ENCODE results near the gene VPS72. TPM values are rescaled to one million over a fixed set of nuclear protein-coding genes. Genes with fewer than 3 reads are reported as not detected.

VPS72 gene
- total and polyA plus RNA-seq, 7 experiments from 2014 or later = 35.1 to 85.3 (median 63.9) TPM

DNA sequence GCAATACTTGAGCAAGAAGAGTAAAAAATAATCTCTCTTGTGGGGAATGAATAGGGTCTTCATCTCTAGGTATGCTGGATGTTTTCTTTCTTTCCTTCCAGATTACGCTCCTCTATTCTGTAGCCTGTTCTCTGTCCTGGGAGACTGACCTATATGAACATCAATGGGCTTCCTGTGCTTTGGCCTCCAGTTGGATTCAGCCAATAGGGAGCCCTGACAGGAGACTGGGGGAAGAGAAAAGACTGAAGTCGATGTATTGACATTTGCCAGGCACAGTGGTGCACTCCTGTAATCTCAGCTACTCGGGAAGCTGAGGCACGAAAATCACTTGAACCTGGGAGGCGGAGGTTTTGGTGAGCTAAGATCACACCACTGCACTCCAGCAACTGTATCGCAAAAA is 61.2 kb downstream of the VPS72 start:
- Histone ChIP-seq H3K36me3 (ENCODE audit: control insufficient read depth in 2 of 3, insufficient read depth in 3 of 3, low read length in 3 of 3) (no peaks in the 10 kb centered on the region), H3K27me3 (ENCODE audit: control insufficient read depth in 2 of 2, insufficient read depth in 2 of 2, low read length in 2 of 2) (no peaks in the 10 kb centered on the region), H3K4me1 (ENCODE audit: control insufficient read depth in 2 of 2, insufficient read depth in 2 of 2, low read length in 2 of 2) (peaks cover 0 to 4% of the 10 kb centered on the region in 2 donors), H3K9me3 (ENCODE audit: control insufficient read depth in 2 of 3, low read length in 3 of 3) (no peaks in the 10 kb centered on the region), H3K4me3 (ENCODE audit: low read length) (no peak overlapping the region), H3K27ac (ENCODE audit: low read depth, low read length) (no peak overlapping the region)
- Mint-ChIP-seq H3K27me3 (peaks cover 0 to 12% (median 0%) of the 10 kb centered on the region in 5 donors), H3K27ac (no peak overlapping the region), H3K4me1 (peaks cover 4 to 15% (median 12%) of the 10 kb centered on the region in 7 donors), H3K36me3 (peaks cover 0 to 6% (median 5%) of the 10 kb centered on the region in 5 donors), H3K9me3 (peaks cover 0 to 1% (median 0%) of the 10 kb centered on the region in 11 donors), H3K4me3 (no peak overlapping the region)
- no peak for DNase-seq
- CTCF ChIA-PET = interaction anchor here (0.6 to 0.9 kb wide), 2 partner anchors 43 to 830 kb away, joined by 3 to 8 read pairs; no protein-coding TSS in a partner anchor
- POLR2A ChIA-PET = interaction anchor here (0.6 to 3.1 kb wide), 3 partner anchors 12 to 723 kb away, joined by 3 to 12 read pairs (median 5); partner anchors contain the start of gene TNFAIP8L2
- intact Hi-C loops (cut with micrococcal nuclease) = no loop called here
- no peak for ATAC-seq

Other genes with a start within 250 kb of the VPS72 start
- 100 to 1,000 TPM; 101 to 169 (median 136) TPM for gene CERS2, start 215.4 kb downstream of the VPS72 start, total RNA-seq
- 100 to 1,000 TPM; 109 to 179 TPM for gene CERS2, start 215.4 kb downstream of the VPS72 start, polyA plus RNA-seq
- gene ANXA9, start 207.9 kb downstream of the VPS72 start, total RNA-seq = not detected
- under 1 TPM; 0.17 to 0.38 TPM for gene ANXA9, start 207.9 kb downstream of the VPS72 start, polyA plus RNA-seq
- gene MINDY1, start 183.3 kb downstream of the VPS72 start, total RNA-seq = 10 to 100 TPM; 24.6 to 53.4 (median 29.9) TPM
- gene MINDY1, start 183.3 kb downstream of the VPS72 start, polyA plus RNA-seq = 10 to 100 TPM; 12.8 to 33.1 TPM
- gene PRUNE1, start 181.7 kb downstream of the VPS72 start, total RNA-seq = 10 to 100 TPM; 13.3 to 41.8 (median 17.2) TPM
- 10 to 100 TPM; 54.6 to 68.8 TPM for gene PRUNE1, start 181.7 kb downstream of the VPS72 start, polyA plus RNA-seq
- 1 to 10 TPM in 4 of 5 experiments, under 1 TPM in 1; 0.37 to 9.4 (median 1.9) TPM for gene BNIPL, start 153.6 kb downstream of the VPS72 start, total RNA-seq
- gene BNIPL, start 153.6 kb downstream of the VPS72 start, polyA plus RNA-seq = under 1 TPM; 0.08 to 0.17 TPM
- gene C1orf56, start 142.4 kb downstream of the VPS72 start, total RNA-seq = 1 to 10 TPM in 2 of 5 experiments, under 1 TPM in 3; 0.64 to 3.2 (median 0.82) TPM
- 1 to 10 TPM; 3.5 to 4.3 TPM for gene C1orf56, start 142.4 kb downstream of the VPS72 start, polyA plus RNA-seq
- gene CDC42SE1, start 130.6 kb downstream of the VPS72 start, total RNA-seq = 100 to 1,000 TPM; 362 to 516 (median 425) TPM
- gene CDC42SE1, start 130.6 kb downstream of the VPS72 start, polyA plus RNA-seq = 100 to 1,000 TPM in 1 of 2 donors, 10 to 100 TPM in 1; 85.6 to 111 TPM
- 1 to 10 TPM; 3.3 to 6.0 (median 4.6) TPM for gene MLLT11, start 129.8 kb downstream of the VPS72 start, total RNA-seq
- gene MLLT11, start 129.8 kb downstream of the VPS72 start, polyA plus RNA-seq = 1 to 10 TPM; 3.7 to 4.8 TPM
- 10 to 100 TPM; 13.7 to 42.2 (median 32.2) TPM for gene GABPB2, start 119.4 kb downstream of the VPS72 start, total RNA-seq
- 10 to 100 TPM in 1 of 2 donors, 1 to 10 TPM in 1; 9.6 to 17.8 TPM for gene GABPB2, start 119.4 kb downstream of the VPS72 start, polyA plus RNA-seq
- 10 to 100 TPM in 2 of 5 experiments, 1 to 10 TPM in 3; 2.5 to 12.4 (median 4.7) TPM for gene SEMA6C, start 43.6 kb downstream of the VPS72 start, total RNA-seq
- gene SEMA6C, start 43.6 kb downstream of the VPS72 start, polyA plus RNA-seq = 1 to 10 TPM in 1 of 2 donors, under 1 TPM in 1; 0.56 to 2.6 TPM
- gene TNFAIP8L2, start 33.5 kb downstream of the VPS72 start, total RNA-seq = 10 to 100 TPM in 4 of 5 experiments, 1 to 10 TPM in 1; 3.1 to 59.4 (median 37.6) TPM
- gene TNFAIP8L2, start 33.5 kb downstream of the VPS72 start, polyA plus RNA-seq = 10 to 100 TPM; 17.1 to 77.3 TPM
- gene LYSMD1, start 24.3 kb downstream of the VPS72 start, total RNA-seq = 1 to 10 TPM; 1.4 to 3.3 (median 2.3) TPM
- gene LYSMD1, start 24.3 kb downstream of the VPS72 start, polyA plus RNA-seq = under 1 TPM; 0.35 to 0.48 TPM
- gene SCNM1, start 24.1 kb downstream of the VPS72 start, total RNA-seq = 10 to 100 TPM; 37.1 to 73.1 (median 57.1) TPM
- gene SCNM1, start 24.1 kb downstream of the VPS72 start, polyA plus RNA-seq = 10 to 100 TPM; 68.1 to 72.3 TPM
- 1 to 10 TPM; 2.5 to 5.4 (median 4.4) TPM for gene TMOD4, start 14.2 kb downstream of the VPS72 start, total RNA-seq
- under 1 TPM in 1 of 2 donors, not detected in 1; 0.73 TPM for gene TMOD4, start 14.2 kb downstream of the VPS72 start, polyA plus RNA-seq
- gene PIP5K1A, start 8.4 kb upstream of the VPS72 start, total RNA-seq = 10 to 100 TPM; 56.9 to 76.5 (median 59.5) TPM
- 10 to 100 TPM; 11.7 to 23.1 TPM for gene PIP5K1A, start 8.4 kb upstream of the VPS72 start, polyA plus RNA-seq
- gene PSMD4, start 64.5 kb upstream of the VPS72 start, total RNA-seq = 100 to 1,000 TPM in 3 of 5 experiments, 10 to 100 TPM in 2; 72.0 to 193 (median 126) TPM
- 100 to 1,000 TPM; 239 to 258 TPM for gene PSMD4, start 64.5 kb upstream of the VPS72 start, polyA plus RNA-seq
- gene ZNF687, start 92.1 kb upstream of the VPS72 start, total RNA-seq = 10 to 100 TPM; 30.4 to 38.1 (median 32.3) TPM
- gene ZNF687, start 92.1 kb upstream of the VPS72 start, polyA plus RNA-seq = 1 to 10 TPM; 1.1 to 1.5 TPM
- 10 to 100 TPM; 64.0 to 91.9 (median 76.3) TPM for gene PI4KB, start 137.2 kb upstream of the VPS72 start, total RNA-seq
- 10 to 100 TPM; 48.5 to 76.7 TPM for gene PI4KB, start 137.2 kb upstream of the VPS72 start, polyA plus RNA-seq
- 10 to 100 TPM; 62.6 to 89.3 (median 82.2) TPM for gene RFX5, start 157.1 kb upstream of the VPS72 start, total RNA-seq
- 10 to 100 TPM; 26.6 to 29.6 TPM for gene RFX5, start 157.1 kb upstream of the VPS72 start, polyA plus RNA-seq
- gene SELENBP1, start 182.5 kb upstream of the VPS72 start, total RNA-seq = not detected
- gene SELENBP1, start 182.5 kb upstream of the VPS72 start, polyA plus RNA-seq = not detected
- gene PSMB4, start 209.4 kb upstream of the VPS72 start, total RNA-seq = 100 to 1,000 TPM; 190 to 339 (median 267) TPM
- 10 to 100 TPM; 54.5 to 60.8 TPM for gene PSMB4, start 209.4 kb upstream of the VPS72 start, polyA plus RNA-seq